Measurements from ENCODE around the gene KHDRBS2.

DNA sequence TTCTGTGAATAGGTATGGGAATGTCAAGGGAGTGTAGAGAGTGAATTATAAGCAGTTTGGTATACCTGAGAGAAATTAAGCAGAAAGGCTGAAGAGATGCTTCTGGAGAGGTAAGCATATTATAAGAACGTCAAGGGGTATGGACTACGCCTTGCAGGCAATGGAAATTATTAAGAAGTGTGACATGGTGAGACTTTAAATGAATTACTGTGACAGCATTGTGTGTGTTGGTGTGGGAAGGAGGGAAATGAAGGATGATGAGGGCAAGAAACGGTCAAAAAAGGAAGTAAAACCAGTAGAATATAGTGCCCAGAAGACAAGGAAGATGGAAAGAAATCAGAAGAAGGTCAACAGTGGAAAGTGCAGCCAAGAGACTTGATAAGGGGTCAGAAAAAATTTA, 5.9 kb downstream of the KHDRBS2 start:
- TF ChIP-seq, protein P1, sequence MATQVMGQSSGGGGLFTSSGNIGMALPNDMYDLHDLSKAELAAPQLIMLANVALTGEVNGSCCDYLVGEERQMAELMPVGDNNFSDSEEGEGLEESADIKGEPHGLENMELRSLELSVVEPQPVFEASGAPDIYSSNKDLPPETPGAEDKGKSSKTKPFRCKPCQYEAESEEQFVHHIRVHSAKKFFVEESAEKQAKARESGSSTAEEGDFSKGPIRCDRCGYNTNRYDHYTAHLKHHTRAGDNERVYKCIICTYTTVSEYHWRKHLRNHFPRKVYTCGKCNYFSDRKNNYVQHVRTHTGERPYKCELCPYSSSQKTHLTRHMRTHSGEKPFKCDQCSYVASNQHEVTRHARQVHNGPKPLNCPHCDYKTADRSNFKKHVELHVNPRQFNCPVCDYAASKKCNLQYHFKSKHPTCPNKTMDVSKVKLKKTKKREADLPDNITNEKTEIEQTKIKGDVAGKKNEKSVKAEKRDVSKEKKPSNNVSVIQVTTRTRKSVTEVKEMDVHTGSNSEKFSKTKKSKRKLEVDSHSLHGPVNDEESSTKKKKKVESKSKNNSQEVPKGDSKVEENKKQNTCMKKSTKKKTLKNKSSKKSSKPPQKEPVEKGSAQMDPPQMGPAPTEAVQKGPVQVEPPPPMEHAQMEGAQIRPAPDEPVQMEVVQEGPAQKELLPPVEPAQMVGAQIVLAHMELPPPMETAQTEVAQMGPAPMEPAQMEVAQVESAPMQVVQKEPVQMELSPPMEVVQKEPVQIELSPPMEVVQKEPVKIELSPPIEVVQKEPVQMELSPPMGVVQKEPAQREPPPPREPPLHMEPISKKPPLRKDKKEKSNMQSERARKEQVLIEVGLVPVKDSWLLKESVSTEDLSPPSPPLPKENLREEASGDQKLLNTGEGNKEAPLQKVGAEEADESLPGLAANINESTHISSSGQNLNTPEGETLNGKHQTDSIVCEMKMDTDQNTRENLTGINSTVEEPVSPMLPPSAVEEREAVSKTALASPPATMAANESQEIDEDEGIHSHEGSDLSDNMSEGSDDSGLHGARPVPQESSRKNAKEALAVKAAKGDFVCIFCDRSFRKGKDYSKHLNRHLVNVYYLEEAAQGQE (IDR thresholded peaks at IDR 0.05; ENCODE audit: insufficient replicate concordance, low read depth) = no peak
- TF ChIP-seq, protein P2, sequence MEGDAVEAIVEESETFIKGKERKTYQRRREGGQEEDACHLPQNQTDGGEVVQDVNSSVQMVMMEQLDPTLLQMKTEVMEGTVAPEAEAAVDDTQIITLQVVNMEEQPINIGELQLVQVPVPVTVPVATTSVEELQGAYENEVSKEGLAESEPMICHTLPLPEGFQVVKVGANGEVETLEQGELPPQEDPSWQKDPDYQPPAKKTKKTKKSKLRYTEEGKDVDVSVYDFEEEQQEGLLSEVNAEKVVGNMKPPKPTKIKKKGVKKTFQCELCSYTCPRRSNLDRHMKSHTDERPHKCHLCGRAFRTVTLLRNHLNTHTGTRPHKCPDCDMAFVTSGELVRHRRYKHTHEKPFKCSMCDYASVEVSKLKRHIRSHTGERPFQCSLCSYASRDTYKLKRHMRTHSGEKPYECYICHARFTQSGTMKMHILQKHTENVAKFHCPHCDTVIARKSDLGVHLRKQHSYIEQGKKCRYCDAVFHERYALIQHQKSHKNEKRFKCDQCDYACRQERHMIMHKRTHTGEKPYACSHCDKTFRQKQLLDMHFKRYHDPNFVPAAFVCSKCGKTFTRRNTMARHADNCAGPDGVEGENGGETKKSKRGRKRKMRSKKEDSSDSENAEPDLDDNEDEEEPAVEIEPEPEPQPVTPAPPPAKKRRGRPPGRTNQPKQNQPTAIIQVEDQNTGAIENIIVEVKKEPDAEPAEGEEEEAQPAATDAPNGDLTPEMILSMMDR (IDR thresholded peaks at IDR 0.05; ENCODE audit: insufficient read depth, low read length) = no peak
- TF ChIP-seq GABPA (IDR thresholded peaks at IDR 0.05; ENCODE audit: low read depth) = no peak
